OCI-LY1 (cell line): ENCODE results near the gene PRELID1.

Source experiments
- H2AFZ ChIP-seq: fragments of 200-600 bp; sonication (generic), shearing (Covaris generic); 2 replicates; pipeline ENCODE4 v1.6.0; 2014; ENCODE audit warnings: antibody characterized with exemption, mild to moderate bottlenecking, low read length
- H3F3A ChIP-seq: fragments of 200-600 bp; sonication (generic), shearing (Covaris generic); 2 replicates; pipeline ENCODE4 v1.6.0; 2014; ENCODE audit warnings: mild to moderate bottlenecking, antibody characterized with exemption, low read length, moderate library complexity; ENCODE audit not compliant: insufficient read depth
- H3K27ac ChIP-seq: fragments of 200-600 bp; sonication (generic); 2 replicates; pipeline ENCODE4 v1.5.1; 2014; ENCODE audit warnings: low read length, mixed run types, mild to moderate bottlenecking, low read depth; ENCODE audit not compliant: poor library complexity, severe bottlenecking
- H3K27me3 ChIP-seq: fragments of 200-600 bp; sonication (generic); 2 replicates; pipeline ENCODE4 v1.6.0; 2014; ENCODE audit warnings: antibody characterized with exemption, mild to moderate bottlenecking, low read length, moderate library complexity; ENCODE audit not compliant: insufficient read depth
- H3K36me3 ChIP-seq: fragments of 200-600 bp; sonication (generic); 2 replicates; pipeline ENCODE4 v1.6.1; 2014; ENCODE audit warnings: mild to moderate bottlenecking, antibody characterized with exemption, low read length, moderate library complexity, mixed read lengths; ENCODE audit not compliant: insufficient read depth
- H3K4me1 ChIP-seq: fragments of 200-600 bp; sonication (generic); 2 replicates; pipeline ENCODE4 v1.5.1; 2014; ENCODE audit warnings: mild to moderate bottlenecking, low read length, moderate library complexity; ENCODE audit not compliant: insufficient read depth, severe bottlenecking
- H3K4me2 ChIP-seq: fragments of 200-600 bp; sonication (generic), shearing (Covaris generic); 2 replicates; pipeline ENCODE4 v1.6.1; 2014; ENCODE audit warnings: low read length
- H3K4me3 ChIP-seq: fragments of 200-600 bp; sonication (generic); 2 replicates; pipeline ENCODE4 v1.5.1; 2014; ENCODE audit warnings: low read length, low read depth, mild to moderate bottlenecking, mixed read lengths; ENCODE audit not compliant: poor library complexity, severe bottlenecking
- H3K79me2 ChIP-seq: fragments of 200-600 bp; shearing (Covaris generic); 2 replicates; pipeline ENCODE4 v1.6.1; 2016; ENCODE audit warnings: mixed run types, low read length, mixed read lengths; ENCODE audit not compliant: insufficient read depth
- H3K9ac ChIP-seq: fragments of 200-600 bp; sonication (generic), shearing (Covaris generic); 2 replicates; pipeline ENCODE4 v1.6.1; 2014; ENCODE audit warnings: mild to moderate bottlenecking, low read length, mixed read lengths
- H3K9me2 ChIP-seq: fragments of 200-600 bp; sonication (generic), shearing (Covaris generic); 2 replicates; pipeline ENCODE4 v1.6.1; 2014; ENCODE audit warnings: low read depth, mild to moderate bottlenecking, low read length, mixed read lengths
- H3K9me3 ChIP-seq: fragments of 200-600 bp; shearing (Covaris generic); 2 replicates; pipeline ENCODE4 v1.6.1; 2014; ENCODE audit warnings: low read length, mixed read lengths
- H4K20me1 ChIP-seq: fragments of 200-600 bp; sonication (generic), shearing (Covaris generic); 2 replicates; pipeline ENCODE4 v1.6.0; 2016; ENCODE audit warnings: mild to moderate bottlenecking, low read length; ENCODE audit not compliant: insufficient read depth
- CTCF ChIP-seq: fragments of 200-600 bp; sonication (generic), shearing (Covaris generic); IDR thresholded peaks from 2 replicates; pipeline ENCODE4 v1.5.1; 2017; ENCODE audit warnings: mild to moderate bottlenecking, antibody characterized with exemption, low read length, moderate library complexity, mixed read lengths
- EZH2 ChIP-seq: fragments of 200-600 bp; sonication (generic), shearing (Covaris generic); IDR thresholded peaks from 2 replicates; pipeline ENCODE4 v1.8.0; 2017; ENCODE audit warnings: borderline replicate concordance, mixed run types, mild to moderate bottlenecking, antibody characterized with exemption, low read length, moderate library complexity, mixed read lengths

The PRELID1 gene

GRCh38 chr5:177346820-177347219 lies 43.2 kb downstream of the PRELID1 start:
- Histone ChIP-seq H3K36me3 (peaks cover 55% of the 10 kb centered on the region), H3K9ac (no peak overlapping the region), H4K20me1 (no peaks in the 10 kb centered on the region), H3K9me2 (no peaks in the 10 kb centered on the region), H3K4me3 (no peak overlapping the region), H2AFZ (no peak overlapping the region), H3K27ac (no peak overlapping the region), H3K4me1 (peaks cover 38% of the 10 kb centered on the region), H3K79me2 (peaks cover 64% of the 10 kb centered on the region), H3F3A (no peaks in the 10 kb centered on the region), H3K4me2 (no peak overlapping the region; the same call in 1 of the 2 replicates), H3K27me3 (no peaks in the 10 kb centered on the region), H3K9me3 (peaks cover 4% of the 10 kb centered on the region; the same call in 1 of the 2 replicates)
- TF ChIP-seq EZH2 (no peak), CTCF (no peak)

- Histone ChIP-seq H3F3A (no peaks in the 10 kb centered on the region), H2AFZ (no peak overlapping the region), H3K4me2 (peak overlapping the region; percentile 5; the same call in 1 of the 2 replicates), H3K9me2 (no peaks in the 10 kb centered on the region), H3K27ac (no peak overlapping the region), H3K36me3 (peaks cover 48% of the 10 kb centered on the region), H3K4me3 (no peak overlapping the region), H3K4me1 (peaks cover 45% of the 10 kb centered on the region), H3K79me2 (peaks cover 64% of the 10 kb centered on the region), H3K27me3 (no peaks in the 10 kb centered on the region), H4K20me1 (no peaks in the 10 kb centered on the region), H3K9me3 (peaks cover 4% of the 10 kb centered on the region; the same call in 1 of the 2 replicates), H3K9ac (no peak overlapping the region)
- TF ChIP-seq EZH2: no peak
- TF ChIP-seq CTCF: no peak
These were observed 44.1 kb downstream of the PRELID1 start for GRCh38 chr5:177347699-177348098.

DNA sequence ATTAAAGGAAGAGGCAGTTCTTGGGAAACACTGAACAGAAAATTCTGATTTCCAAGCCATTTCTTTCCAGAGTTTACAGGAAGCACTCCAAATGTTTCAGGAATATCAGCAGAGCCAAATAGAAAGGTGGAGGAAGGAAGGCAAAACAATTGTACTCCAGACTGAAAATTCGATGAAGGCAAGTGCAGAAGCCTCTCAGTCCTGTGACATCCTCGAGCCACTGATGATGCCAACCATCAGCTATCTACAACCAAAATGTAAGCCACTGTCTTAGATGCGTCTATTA lies 45.7 kb downstream of the PRELID1 start:
- Histone ChIP-seq H3K4me2 (peak overlapping the region; percentile 77), H3K9me2 (no peaks in the 10 kb centered on the region), H4K20me1 (no peaks in the 10 kb centered on the region), H3K4me3 (peak overlapping the region; percentile 98), H2AFZ (no peak overlapping the region), H3K27ac (no peak overlapping the region), H3K4me1 (peaks cover 45% of the 10 kb centered on the region), H3K79me2 (peaks cover 58% of the 10 kb centered on the region), H3K36me3 (peaks cover 37% of the 10 kb centered on the region; the same call in 1 of the 2 replicates), H3K9me3 (no peaks in the 10 kb centered on the region), H3K27me3 (no peaks in the 10 kb centered on the region), H3K9ac (peak overlapping the region; percentile 37; the same call in 1 of the 2 replicates), H3F3A (no peaks in the 10 kb centered on the region)
- no peak for TF ChIP-seq EZH2

DNA sequence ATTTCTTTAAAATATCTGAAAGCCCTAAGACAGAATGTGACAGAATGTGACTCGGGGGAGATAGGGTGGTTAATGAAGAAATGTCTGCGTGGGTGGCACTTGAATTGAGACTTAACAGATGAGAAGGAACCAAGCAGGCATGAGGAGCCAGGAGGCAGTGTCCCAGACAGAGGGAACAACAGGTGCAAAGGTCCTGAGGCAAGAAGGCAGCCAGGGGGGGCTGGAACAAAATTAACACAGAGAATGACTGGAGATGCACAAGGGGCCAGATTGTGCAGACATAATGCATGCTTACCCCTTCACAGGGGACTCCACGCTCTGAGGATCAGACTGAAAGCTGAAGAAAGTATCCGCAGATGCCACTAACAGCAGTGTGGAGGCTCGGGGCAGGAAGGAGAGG lies 46.2 kb downstream of the PRELID1 start:
- peaks cover 58% of the 10 kb centered on the region for H3K79me2 ChIP-seq
- no peak overlapping the region for H2AFZ ChIP-seq
- H3K4me2 ChIP-seq: peak overlapping the region; percentile 77
- no peaks in the 10 kb centered on the region for H3K9me2 ChIP-seq
- no peaks in the 10 kb centered on the region for H3K9me3 ChIP-seq
- no peaks in the 10 kb centered on the region for H3F3A ChIP-seq
- no peak overlapping the region for H3K27ac ChIP-seq
- peak overlapping the region; percentile 98 for H3K4me3 ChIP-seq
- H3K9ac ChIP-seq: peak overlapping the region; percentile 97; the same call in 1 of the 2 replicates
- no peaks in the 10 kb centered on the region for H4K20me1 ChIP-seq
- H3K27me3 ChIP-seq: no peaks in the 10 kb centered on the region
- peaks cover 35% of the 10 kb centered on the region; the same call in 1 of the 2 replicates for H3K36me3 ChIP-seq
- TF ChIP-seq EZH2 (no peak), CTCF (no peak)
- peaks cover 45% of the 10 kb centered on the region for H3K4me1 ChIP-seq
